OCI-LY3 (cell line): ENCODE results near the gene LHX5.

Source experiments
- EZH2phosphoT487 ChIP-seq: fragments of 200-600 bp; shearing (Covaris generic); IDR thresholded peaks from 2 replicates; pipeline ENCODE4 v1.6.1; 2018; ENCODE audit warnings: antibody characterized with exemption, mixed run types, low read depth
- TF ChIP-seq, protein P1 (sequence below): fragments of 200-600, 300-600 bp; sonication (generic); IDR thresholded peaks from 2 replicates; pipeline ENCODE4 v1.5.1; 2014; ENCODE audit warnings: antibody characterized with exemption, low read length, low read depth

DNA sequence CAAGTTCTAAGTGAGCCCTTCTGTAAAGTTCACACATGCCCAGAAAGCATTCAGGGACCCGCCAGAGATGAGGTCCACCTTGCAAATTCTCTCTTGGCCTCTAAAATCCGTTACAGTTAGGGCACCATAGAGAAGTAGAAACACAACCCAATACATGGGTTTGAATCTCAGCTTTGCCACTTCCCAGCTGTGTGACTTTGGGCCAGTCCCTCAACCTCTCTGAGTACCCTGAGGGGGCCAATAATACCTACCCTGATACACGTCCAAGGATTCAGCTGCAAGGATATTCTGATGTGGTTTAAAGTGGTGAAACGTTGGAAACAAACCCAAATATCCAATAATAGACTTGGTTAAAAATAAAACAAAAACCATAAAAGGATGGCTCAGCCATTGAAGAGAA lies 11.7 kb downstream of the LHX5 start:
- TF ChIP-seq, protein P1, sequence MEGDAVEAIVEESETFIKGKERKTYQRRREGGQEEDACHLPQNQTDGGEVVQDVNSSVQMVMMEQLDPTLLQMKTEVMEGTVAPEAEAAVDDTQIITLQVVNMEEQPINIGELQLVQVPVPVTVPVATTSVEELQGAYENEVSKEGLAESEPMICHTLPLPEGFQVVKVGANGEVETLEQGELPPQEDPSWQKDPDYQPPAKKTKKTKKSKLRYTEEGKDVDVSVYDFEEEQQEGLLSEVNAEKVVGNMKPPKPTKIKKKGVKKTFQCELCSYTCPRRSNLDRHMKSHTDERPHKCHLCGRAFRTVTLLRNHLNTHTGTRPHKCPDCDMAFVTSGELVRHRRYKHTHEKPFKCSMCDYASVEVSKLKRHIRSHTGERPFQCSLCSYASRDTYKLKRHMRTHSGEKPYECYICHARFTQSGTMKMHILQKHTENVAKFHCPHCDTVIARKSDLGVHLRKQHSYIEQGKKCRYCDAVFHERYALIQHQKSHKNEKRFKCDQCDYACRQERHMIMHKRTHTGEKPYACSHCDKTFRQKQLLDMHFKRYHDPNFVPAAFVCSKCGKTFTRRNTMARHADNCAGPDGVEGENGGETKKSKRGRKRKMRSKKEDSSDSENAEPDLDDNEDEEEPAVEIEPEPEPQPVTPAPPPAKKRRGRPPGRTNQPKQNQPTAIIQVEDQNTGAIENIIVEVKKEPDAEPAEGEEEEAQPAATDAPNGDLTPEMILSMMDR, result no peak
- no peak for TF ChIP-seq EZH2phosphoT487
